Hematopoietic multipotent progenitor cell treated with erythropoietin and hydrocortisone succinate and interleukin-3 and kit ligand, for 4 days (in vitro differentiated cells): Measurements from ENCODE around the gene TPK1.
"Not testable (repeated sequence)": the region's sequence is repeated elsewhere in the genome, so short reads cannot be mapped to it uniquely, and the experiment has no call there.

Experiments used
- DNase-seq: peaks from one replicate; pipeline ENCODE4 v3.0.0-alpha.2; 2015

TPK1 gene

GRCh38 chr7:144596953-144597352 is 238.9 kb downstream of the TPK1 start:
- no peak for DNase-seq

GRCh38 chr7:144594580-144594979 is 241.3 kb downstream of the TPK1 start:
- DNase-seq, result no peak

- no peak for DNase-seq
These were observed 247.2 kb downstream of the TPK1 start for GRCh38 chr7:144588559-144589051.

GRCh38 chr7:144587701-144588100 is 248.2 kb downstream of the TPK1 start:
- DNase-seq, result no peak

GRCh38 chr7:144584726-144585125 is 251.1 kb downstream of the TPK1 start:
- DNase-seq, result no peak

GRCh38 chr7:144579687-144580086 is 256.2 kb downstream of the TPK1 start:
- DNase-seq, result no peak

GRCh38 chr7:144575456-144575855 is 260.4 kb downstream of the TPK1 start:
- DNase-seq, result no peak

- DNase-seq, result not testable (repeated sequence)
These were observed 261.1 kb downstream of the TPK1 start for GRCh38 chr7:144574753-144575152.

- no peak for DNase-seq
These were observed 267.6 kb downstream of the TPK1 start for GRCh38 chr7:144568233-144568632.

GRCh38 chr7:144565586-144565985 is 270.3 kb downstream of the TPK1 start:
- no peak for DNase-seq

- DNase-seq, result peak; percentile 33
These were observed 286.0 kb downstream of the TPK1 start for GRCh38 chr7:144549861-144550260.

- no peak for DNase-seq
These were observed 287.3 kb downstream of the TPK1 start for GRCh38 chr7:144548556-144548955.

- no peak for DNase-seq
These were observed 288.0 kb downstream of the TPK1 start for GRCh38 chr7:144547888-144548287.

GRCh38 chr7:144546782-144547181 is 289.1 kb downstream of the TPK1 start:
- no peak for DNase-seq

GRCh38 chr7:144545330-144545729 is 290.5 kb downstream of the TPK1 start:
- DNase-seq, result peak; percentile 20

GRCh38 chr7:144534655-144535395 is 301.0 kb downstream of the TPK1 start:
- no peak for DNase-seq

GRCh38 chr7:144534196-144534595 is 301.7 kb downstream of the TPK1 start:
- DNase-seq, result no peak

GRCh38 chr7:144531181-144531580 is 304.7 kb downstream of the TPK1 start:
- no peak for DNase-seq

- DNase-seq, result no peak
These were observed 306.5 kb downstream of the TPK1 start for GRCh38 chr7:144529269-144529926.

- no peak for DNase-seq
These were observed 307.3 kb downstream of the TPK1 start for GRCh38 chr7:144528536-144529045.

- DNase-seq, result no peak
These were observed 308.8 kb downstream of the TPK1 start for GRCh38 chr7:144527051-144527471.

GRCh38 chr7:144525956-144526355 is 309.9 kb downstream of the TPK1 start:
- no peak for DNase-seq

GRCh38 chr7:144524271-144524670 is 311.6 kb downstream of the TPK1 start:
- DNase-seq, result no peak

- no peak for DNase-seq
These were observed 312.2 kb downstream of the TPK1 start for GRCh38 chr7:144523621-144524020.
